GM18520 (cell line): ENCODE data around the gene IRF7.

Experiments
- ATAC-seq: cut with Tn5 transposase; IDR thresholded peaks from one replicate; pipeline ENCODE4 v1.9.1; 2021; ENCODE audit not compliant: unreplicated experiment

The IRF7 gene

DNA sequence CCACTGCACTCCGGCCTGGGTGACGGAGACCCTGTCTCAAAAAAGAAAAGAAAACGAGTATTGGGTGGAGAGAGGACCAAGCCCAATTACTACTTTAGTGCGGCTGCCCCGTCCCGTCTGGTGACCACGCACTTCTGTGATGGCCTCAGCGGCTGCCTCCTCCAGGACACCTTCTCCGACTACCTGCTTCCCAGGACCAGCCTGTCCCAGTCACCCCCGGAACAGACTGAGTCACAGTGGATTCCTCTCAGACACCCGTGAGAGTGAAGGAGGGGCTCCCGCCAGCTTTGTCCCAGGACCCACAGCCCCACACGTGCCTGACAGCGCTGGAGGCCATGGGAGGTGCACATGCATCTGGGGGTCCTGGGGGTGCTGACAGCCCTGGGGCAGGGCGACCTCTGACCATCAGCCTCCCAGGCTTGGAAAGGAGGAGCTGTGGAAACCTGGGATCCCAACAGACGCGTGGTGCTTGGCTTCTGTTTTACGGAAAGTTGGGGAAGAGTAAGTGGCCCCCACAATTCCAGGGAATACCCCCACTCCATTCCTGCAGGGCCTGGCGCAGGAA, 26.1 kb upstream of the IRF7 start:
- no peak for ATAC-seq

DNA sequence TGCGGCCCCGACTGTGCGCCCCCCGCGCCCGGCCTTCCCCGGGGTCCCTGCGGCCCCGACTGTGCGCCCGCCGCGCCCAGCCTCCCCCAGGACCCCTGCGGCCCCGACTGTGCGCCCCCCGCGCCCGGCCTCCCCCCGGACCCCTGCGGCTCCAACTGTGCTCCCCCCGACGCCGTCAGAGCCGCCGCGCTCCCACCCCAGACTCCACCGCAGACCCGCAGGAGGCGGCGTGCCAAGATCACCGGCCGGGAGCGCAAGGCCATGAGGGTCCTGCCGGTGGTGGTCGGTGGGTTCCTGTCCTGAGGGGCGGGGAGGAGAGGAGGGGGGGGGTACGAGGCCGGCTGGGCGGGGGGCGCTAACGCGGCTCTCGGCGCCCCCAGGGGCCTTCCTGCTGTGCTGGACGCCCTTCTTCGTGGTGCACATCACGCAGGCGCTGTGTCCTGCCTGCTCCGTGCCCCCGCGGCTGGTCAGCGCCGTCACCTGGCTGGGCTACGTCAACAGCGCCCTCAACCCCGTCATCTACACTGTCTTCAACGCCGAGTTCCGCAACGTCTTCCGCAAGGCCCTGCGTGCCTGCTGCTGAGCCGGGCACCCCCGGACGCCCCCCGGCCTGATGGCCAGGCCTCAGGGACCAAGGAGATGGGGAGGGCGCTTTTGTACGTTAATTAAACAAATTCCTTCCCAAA, 24.4 kb upstream of the IRF7 start:
- ATAC-seq, result no peak

DNA sequence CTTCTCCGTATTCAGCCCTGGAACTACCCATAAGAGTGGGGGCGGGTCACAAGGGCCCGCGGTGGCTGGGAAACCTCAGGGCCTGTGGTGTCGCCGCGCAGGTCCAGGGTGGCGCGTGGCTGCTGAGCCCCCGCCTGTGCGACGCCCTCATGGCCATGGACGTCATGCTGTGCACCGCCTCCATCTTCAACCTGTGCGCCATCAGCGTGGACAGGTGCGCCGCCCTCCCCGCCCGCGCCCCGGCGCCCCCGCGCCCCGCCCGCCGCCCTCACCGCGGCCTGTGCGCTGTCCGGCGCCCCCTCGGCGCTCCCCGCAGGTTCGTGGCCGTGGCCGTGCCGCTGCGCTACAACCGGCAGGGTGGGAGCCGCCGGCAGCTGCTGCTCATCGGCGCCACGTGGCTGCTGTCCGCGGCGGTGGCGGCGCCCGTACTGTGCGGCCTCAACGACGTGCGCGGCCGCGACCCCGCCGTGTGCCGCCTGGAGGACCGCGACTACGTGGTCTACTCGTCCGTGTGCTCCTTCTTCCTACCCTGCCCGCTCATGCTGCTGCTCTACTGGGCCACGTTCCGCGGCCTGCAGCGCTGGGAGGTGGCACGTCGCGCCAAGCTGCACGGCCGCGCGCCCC, 23.7 kb upstream of the IRF7 start:
- no peak for ATAC-seq

DNA sequence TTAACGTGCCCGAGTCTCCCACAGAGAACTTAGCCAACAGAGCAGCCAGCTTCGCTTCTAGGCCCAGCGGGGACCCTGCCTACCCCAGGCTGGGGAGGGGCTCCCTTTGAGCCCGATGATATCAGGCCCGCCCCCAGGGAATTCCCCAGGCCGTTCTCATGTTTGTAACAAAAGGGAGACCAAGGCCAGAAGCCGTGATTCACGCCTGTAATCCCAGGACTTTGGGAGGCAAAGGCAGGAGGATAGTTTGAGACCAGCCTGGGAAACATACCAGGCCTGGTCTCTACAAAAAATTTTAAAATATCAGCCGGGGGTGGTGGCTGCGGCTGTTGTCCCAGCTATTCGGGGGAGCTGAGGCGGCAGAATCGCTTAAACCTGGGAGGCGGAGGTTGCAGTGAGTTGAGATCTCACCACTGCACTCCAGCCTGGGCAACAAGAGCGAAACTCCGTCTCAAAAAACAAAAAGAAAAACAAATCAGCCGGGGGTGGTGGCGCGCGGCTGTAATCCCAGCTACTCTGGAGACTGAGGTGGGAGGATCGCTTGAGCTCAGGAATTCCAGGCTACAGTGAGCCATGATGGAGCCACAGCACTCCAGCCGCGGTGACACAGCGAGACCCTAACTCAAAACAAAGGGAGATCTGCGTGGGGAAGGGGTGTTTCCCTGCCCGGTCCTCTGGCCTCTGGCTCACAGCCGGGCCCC, 23.0 kb upstream of the IRF7 start:
- no peak for ATAC-seq

DNA sequence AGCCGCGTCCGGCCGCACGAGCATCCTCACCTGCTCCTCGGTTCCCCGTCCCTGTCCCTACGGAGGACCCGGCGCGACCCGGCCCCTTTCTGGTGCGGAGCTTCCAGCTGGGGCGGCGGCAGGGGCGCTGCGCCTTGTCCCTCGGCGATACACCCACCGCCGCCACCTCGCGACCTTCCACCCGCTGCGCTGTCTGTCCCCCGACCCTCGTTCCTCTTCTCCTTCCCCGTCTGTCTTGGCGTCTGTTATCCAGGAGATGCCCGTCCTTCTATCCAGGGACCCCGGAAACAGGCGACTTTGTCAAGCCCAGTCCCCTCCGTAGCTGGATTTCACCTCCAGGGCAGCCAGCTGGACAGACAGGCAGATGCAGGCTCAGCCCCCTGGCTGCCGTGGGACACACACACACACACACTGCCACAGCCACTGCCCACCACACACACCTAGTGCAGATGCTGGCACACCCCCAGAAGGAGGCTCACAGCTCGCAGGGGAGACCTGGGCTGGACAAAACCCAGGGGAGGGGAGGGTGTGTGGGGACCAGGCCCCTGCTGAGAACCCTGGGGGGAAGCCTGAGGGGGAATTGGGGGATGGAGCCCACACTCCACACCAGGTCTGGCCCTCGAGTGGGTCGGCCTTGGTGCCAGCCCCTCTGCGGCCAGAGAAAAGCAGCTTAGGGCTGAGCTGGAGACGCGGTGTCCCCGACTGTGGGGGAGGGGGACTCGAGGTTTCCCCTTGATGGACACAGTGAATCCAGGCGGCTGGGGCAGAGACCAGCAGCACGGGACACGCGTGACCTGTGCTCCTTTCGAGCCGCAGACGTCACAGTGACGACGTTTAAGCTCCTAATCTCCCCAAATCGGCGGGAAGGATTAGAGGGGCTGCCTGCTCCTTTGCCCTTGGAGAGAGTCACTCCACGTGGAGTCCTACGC, 22.1 kb upstream of the IRF7 start:
- ATAC-seq, result no peak

DNA sequence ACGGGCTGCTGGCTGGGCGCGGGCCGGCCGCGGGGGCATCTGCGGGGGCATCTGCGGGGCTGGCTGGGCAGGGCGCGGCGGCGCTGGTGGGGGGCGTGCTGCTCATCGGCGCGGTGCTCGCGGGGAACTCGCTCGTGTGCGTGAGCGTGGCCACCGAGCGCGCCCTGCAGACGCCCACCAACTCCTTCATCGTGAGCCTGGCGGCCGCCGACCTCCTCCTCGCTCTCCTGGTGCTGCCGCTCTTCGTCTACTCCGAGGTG, 21.5 kb upstream of the IRF7 start:
- ATAC-seq, result no peak

DNA sequence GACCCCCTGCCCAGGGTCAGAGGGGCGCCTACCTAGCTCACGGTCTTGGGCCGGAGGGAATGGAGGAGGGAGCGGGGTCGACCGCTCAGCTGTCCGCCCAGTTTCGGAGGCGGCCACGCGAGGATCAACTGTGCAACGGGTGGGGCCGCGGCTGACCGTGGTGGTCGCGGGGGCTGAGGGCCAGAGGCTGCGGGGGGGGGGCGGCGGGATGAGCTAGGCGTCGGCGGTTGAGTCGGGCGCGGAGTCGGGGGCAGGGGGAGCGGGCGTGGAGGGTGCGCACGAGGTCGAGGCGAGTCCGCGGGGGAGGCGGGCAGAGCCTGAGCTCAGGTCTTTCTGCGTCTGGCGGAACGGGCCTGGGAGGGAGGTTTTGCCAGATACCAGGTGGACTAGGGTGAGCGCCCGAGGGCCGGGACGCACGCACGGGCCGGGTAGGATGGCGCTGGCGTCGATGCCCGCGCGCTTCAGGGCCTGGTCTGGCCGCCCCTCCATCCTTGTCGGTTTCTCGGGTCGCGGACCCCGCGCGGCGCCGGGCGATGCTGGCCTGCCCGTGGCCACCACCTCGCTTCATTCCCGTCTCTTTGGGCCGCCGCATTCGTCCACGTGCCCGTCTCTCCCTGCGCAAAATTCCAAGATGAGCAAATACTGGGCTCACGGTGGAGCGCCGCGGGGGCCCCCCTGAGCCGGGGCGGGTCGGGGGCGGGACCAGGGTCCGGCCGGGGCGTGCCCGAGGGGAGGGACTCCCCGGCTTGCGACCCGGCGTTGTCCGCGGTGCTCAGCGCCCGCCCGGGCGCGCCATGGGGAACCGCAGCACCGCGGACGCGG, 21.0 kb upstream of the IRF7 start, which contains the start of gene DRD4:
Gene DRD4 (plus strand): TSS at position 759 of the 822 bp plus-strand sequence. CDS start 36 bp downstream, at position 795.
- ATAC-seq, result no peak

DNA sequence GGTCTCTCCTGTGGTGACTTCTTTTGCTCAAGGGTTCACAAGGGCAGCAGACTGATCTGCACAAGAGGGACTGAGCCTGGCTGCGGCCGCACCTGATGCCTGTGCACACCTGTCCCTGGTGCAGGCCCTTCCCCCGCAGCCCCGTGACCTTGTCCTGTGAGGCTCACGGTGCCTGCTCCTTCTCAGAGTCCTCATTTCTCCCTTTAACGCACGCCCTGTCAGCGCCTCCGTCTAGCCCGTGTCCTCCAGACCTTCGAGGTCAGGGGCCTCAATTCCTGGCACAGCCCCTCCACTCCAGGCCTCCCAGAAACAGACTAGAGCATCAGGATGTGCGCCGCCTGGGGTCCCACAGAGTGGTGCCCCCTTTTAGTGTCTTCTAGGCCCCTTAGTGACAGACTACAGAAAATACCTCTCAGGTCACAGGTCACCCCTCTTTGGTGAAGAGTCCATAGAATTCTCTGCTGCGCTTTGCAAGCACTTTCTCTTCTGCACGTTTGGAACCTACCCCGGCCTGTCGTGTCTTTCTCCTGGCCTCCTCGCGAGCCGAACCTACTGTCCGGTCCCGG, 20.3 kb upstream of the IRF7 start:
- ATAC-seq, result no peak

DNA sequence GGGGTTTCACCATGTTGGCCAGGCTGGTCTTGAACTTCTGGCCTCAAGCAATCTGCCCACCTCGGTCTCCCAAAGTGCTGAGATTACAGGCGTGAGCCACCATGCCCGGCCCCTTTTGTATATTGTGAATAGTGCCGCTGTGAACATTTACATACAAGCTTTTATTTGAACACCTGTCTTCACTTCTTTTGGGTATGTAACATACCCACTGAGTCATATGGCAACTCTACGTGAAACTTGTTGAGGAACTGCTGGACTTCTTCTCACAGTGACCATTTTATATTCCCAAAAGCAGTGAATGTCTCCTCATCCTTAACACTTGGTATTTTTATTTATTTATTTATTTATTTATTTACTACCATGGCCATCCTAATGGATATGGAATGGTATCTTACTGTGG, 15.1 kb upstream of the IRF7 start:
- ATAC-seq, result no peak

DNA sequence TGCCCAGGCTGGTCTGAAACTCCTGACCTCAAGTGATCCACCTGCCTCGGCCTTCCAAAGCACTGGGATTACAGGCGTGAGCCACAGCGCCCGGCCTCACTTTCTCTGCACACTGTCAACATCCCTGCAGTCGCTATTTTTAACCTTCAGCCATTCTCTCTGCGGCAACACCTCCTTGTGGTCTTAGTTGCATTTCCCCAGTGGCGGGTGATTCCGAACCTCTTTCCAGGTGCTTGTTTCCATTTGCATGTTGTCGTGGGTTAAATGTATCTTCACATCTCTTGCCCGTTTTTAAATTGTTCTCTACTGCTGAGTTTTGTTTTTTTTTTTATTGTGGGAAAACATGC, 13.5 kb upstream of the IRF7 start:
- ATAC-seq, result no peak

DNA sequence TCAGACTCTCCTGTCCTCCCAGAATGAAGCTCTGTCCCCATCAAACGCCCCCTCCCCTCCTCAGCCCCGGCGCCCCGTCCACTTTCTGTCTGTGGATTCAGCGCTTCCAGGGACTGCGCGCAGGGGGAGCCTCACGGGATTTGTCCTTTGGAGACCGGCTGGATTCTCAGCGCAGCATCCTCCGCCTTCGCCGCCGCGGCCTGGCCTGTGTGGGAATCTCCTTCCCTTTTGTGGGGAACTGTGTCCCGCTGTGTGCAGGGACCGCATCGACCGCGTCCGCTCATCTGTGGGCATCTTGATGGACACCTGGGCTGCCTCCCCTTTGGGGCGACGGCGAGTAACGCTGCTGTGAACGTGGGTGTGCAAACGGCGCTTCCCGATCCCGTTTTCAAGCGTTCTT, 12.3 kb upstream of the IRF7 start:
- no peak for ATAC-seq

DNA sequence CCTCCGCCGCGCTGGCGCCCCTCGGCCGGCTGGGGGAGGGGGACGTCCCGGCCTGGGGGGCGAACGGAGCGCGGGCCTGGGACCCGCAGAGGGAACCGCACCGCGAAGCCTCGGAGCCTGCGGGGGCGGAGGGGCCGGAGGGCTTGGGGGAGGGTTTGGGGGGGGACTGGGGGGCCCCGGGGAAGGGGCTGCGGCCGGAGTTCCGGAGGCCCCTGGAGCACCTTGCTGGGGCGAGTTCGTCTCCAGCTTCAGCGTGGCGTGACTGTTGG, 11.5 kb upstream of the IRF7 start:
- ATAC-seq, result no peak

DNA sequence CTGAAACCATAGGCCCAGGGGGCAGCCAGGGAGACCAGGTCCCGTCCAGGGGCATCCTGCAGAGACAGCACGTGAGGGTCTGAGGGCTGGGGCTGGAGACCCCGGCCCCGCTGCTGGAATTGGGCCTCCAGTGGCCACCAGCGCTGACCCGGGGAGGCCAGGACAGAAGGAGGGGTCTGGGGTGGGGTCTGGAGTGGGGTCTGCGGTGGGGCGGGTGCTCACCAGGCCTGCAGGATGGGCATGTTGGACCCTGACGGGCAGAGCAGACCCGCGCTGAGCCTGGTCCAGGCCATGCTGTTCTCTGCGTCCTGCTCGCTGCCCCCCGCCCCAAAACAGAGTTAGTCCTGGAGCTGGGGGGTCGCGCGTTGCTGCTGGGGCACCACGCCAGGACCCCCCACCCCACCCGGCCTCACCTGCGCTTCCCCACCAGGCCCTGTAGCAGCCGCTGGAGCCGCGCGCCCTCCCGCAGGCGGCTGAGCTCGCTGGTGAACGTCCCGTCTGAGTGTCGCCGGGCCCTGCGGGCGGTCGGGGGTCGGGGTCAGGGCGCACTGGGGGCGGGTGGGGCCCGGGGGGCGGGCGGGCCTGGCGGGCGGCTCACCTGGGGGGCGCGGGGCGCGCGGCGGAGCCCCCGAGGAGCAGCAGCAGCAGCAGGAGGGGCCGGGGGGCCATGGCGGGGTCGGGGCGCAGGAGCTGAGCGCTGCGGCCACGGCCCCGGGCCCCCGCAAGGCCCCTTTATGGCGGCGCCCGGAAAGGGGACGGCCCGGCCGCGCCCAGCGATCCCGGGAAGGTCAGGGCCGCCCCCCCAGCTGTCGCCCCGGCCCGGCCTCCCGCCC, 10.9 kb upstream of the IRF7 start, which contains the start of gene SCT:
Gene SCT (minus strand): TSS at position 707 of the 833 bp plus-strand sequence. CDS start 38 bp downstream, at position 669.
- no peak for ATAC-seq

DNA sequence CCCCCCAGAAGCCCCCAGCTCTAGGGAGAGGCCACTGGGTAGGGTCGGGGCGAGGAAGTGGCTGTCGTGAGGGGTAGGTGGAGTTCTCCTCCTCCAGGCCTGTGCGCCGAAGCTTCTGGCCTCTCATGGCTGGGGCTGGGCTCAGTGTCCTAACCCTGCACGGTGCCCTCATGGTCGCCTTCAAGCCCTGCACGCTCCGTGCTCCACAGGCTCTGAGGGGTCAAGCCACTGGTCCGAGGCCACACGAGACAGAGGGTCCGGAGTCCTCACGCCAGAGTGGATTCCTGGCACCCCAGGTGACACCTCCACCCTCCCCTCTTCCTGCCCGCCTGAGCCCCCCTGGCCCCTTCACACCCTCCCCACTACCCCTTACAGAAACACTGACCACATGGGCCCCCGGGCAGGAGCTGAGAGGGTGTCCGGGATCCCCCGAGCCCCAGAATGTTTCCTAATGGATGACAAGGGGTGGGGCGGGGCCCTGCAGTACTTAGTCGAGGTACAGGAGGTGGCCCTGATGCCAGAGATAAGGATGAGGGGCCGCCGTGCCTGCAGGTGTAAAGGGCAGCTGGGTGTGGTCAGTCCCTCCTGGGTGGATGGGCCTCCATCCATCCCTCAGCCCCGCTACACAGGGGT, 10.0 kb upstream of the IRF7 start:
- ATAC-seq, result no peak

DNA sequence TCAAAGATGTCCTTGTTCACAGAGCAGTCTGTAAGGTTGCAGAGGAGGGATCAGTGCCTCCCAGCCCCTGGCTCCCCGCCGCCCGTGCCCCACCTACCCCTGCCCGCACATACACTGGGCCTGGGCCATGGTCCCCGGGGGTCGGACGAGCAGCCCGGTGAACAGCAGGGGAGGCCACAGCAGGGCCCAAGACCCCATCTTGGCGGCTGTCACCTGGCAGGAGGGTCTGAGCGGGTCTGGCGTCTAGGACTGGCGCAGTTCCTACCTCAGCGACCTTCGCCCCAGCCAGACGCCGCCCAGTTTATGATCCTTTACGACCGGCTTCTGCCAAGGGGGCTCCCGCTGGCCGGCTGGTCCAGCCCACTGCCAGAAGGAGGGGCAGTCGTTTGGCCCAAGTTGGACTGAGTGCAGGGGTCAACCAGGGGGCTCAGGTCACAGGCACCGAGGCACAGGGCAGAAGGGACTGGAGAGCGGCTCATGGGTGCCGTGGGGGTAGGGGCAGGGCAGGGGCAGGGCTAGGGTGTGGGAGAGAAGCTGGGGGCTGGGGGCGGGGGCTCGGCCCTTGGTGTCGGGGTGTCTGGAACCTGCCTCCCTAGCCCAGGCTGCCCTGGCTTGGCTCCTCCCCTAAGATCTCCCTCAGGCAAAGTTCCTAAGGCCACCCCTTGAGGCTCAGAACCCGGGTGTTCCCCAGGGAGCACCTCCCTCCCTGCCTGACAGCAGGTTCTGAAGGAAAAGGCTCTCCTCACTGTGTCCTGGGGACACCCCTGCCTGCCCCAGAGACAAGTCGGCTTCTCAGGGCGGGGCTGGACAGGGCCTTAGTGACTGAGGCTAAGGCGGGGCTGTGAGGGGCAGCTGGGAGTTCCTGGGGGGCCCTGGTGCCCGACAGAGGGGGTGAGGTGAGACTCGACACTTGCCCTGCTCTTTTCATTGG, 9.2 kb upstream of the IRF7 start, which contains the start of gene CDHR5:
Gene CDHR5 (minus strand): TSS at position 251 of the 931 bp plus-strand sequence. CDS start 53 bp downstream, at position 198.
- ATAC-seq, result no peak

DNA sequence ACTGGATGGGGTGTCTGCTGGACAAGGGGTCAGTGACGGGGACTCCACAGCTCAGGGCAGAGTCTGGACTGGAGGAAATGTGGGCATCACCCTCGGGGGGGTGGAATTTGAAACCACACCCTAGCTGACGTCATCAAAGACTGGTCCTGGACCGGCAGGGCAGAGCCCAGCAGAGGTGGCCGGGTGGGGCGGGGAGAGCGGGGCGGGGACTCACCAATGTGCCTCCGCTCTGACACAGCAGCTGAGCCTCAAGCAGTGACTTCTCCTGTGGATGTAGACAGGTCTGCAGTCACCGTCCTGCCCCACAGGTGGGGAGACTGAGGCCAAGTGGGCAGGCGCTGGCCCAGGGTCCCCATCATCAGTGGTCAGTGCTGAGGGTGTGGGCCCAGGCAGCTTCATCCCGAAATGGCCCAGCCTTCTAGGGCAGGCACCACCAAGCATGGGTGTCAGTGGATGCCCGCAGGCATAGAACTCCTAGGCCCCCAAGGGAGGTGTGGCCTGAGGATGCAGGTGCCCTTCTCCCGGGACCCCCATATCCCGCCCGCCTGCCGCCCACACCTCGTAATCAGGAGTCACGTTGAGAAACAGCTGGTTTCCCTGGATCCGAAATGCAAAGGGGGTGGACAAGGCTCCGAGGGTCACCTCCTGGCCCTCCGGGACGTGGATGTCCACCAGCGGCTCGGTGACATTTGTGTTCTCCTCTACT, 8.4 kb upstream of the IRF7 start:
- no peak for ATAC-seq

DNA sequence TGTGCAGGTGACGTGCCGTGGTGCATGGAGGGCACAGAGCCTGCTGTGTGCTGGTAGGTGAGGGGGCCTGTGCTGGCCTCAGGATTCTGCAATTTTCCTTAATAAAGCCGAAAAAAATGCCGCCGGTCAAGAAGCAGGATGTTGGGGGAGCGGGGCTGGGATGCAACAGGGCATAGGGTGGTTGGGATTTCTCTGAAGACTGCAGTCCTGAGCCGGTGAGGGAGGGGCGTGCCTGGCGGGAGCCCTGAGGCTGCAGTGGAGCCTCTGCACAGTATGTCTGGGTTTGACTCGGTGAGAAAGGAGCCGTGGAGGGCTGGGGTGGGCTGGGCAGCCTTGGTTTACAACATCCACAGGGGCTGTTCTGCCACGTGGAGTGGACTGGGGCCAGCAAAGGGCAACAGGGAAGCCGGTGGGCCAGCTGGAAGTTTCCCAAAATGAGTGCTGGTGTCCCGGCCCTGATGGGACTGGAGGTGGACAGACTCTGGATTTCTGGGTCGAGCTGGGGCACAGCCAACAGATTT, 7.7 kb upstream of the IRF7 start:
- ATAC-seq, result no peak
